GM19023 (cell line): Measurements from ENCODE around the gene PPM1F.
"Not testable (repeated sequence)": the region's sequence is repeated elsewhere in the genome, so short reads cannot be mapped to it uniquely, and the experiment has no call there.

Experiments used
- ATAC-seq: cut with Tn5 transposase; IDR thresholded peaks from one replicate; pipeline ENCODE4 v1.9.1; 2021; ENCODE audit warnings: mild to moderate bottlenecking, moderate library complexity; ENCODE audit not compliant: unreplicated experiment

PPM1F gene

DNA sequence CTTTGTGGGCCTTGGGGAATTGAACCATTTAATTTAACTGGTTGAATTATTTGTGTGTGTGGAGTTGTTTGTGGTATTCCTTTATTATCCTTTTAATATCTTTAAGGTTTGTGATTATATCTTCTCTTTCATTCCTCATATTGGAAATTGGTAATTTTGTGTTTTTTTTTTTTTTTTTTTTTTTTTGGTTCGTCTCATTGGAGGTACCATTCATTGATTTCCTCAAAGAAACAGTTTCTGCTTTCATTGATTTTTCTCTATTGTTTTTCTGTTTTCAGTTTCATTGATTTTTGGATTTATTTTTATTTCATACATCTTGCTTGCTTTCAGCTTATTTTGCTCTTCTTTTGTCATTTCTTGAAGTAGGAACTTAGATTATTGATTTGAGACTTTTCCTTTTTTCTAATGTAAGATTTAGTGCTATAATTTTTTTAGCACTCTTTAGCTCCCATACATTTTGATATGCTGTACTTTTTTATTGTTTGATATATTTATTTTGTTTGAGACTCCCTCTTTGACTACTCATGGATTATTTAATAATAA lies 54.2 kb downstream of the PPM1F start:
- no peak for ATAC-seq

DNA sequence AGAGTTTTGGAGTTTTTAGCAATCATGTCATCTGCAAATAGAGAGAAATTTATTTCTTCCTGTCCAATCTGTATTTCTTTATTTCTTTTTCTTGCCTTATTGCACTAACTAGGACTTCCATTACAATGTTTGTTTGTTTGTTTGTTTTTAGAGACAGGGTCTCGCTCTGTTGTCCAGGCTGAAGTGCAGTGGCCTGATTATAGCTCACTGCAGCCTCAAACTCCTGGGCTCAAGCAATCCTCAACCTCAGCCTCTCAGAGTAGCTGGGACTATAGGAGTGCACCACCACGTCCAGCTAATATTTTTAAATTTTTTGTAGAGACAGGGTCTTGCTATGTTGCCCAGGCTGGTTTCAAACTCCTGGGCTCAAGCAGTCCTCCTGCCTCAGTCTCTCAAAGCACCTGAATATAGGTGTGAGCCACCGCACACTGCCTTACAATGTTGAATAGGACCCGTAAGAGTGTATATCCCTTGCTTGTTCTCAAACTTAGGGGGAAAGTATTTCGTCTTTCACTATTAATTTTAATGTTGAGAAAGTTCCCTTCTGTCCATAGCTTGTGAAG lies 55.6 kb downstream of the PPM1F start:
- no peak for ATAC-seq

DNA sequence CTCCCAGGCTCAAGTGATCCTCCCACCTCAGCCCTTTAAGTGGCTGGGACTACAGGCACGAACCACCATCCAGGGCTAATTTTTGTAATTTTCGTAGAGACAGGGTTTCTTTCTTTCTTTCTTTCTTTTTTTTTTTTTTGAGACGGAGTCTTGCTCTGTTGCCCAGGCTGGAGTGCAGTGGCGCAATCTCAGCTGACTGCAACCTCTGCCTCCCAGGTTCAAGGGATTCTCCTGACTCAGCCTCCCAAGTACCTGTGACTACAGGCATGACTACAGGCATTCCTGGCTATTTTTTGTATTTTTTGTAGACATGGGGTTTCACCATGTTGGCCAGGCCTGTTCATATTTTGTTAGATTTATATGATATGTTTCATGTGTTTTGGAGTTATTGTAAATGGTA lies 56.4 kb downstream of the PPM1F start:
- ATAC-seq, result not testable (repeated sequence)

DNA sequence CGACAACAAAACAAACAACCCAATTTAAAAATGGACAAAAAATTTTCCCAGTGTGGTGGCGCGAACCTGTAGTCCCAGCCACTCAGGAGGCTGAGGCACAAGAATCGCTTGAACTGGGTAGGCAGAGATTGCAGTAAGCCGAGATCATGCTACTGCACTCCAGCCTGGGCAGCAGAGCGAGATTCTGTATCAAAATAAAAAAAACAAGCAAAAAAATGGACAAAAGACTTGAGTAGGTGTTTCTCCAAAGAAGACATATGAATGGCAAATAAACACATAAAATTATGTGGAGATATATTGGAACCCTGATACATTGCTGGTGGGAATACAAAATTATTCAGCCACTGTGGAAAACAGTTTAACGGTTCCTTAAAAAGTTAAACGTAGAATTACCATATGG lies 57.8 kb downstream of the PPM1F start:
- no peak for ATAC-seq

DNA sequence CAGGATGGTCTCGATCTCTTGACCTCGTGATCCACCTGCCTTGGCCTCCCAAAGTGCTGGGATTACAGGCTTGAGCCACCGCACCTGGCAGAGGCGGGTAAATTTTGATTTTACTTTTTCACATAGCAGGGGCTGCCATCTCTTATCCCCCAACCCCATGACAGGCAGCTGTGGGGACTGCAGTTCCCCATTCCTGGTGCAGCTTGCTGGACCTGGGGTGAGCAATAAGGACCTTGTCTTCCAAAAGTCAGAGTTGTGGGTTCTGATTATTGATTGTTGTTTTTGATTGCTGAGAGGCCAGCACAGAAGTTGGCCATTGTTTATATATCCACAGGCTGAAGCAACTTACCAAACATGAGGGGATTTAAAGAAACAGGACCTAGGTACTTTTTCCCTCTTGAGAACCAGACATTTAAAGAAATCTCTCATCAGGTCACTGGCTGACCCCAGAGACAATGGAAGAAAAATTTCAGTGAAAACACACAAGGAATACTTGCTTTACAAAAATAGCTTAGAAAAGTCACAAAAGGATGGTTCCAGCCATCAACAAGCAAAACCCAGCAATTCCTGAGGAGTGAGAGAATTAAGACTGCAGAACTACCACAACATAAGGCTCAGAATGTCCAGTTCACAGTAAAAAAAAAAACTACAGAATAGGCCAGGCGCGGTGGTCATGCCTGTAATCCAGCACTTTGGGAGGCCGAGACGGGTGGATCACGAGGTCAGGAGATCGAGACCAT lies 63.2 kb downstream of the PPM1F start:
- ATAC-seq, result no peak

DNA sequence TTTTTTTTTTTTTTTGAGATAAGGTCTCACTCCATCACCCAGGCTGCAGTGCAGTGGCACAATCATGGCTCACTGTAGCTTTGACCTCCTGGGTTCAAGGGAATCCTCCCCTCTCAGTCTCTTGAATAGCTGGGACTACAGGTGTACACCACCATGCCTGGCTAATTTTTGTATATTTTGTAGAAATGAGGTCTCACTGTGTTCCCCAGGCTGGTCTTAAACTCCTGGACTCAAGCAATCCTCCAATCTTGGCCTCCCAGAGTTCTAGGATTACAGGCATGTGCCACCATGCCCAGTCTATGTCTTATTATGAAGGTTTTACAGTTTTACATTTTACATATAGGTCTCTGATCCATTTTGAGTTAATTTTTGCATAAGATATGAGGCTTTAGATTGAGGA lies 64.8 kb downstream of the PPM1F start:
- no peak for ATAC-seq

DNA sequence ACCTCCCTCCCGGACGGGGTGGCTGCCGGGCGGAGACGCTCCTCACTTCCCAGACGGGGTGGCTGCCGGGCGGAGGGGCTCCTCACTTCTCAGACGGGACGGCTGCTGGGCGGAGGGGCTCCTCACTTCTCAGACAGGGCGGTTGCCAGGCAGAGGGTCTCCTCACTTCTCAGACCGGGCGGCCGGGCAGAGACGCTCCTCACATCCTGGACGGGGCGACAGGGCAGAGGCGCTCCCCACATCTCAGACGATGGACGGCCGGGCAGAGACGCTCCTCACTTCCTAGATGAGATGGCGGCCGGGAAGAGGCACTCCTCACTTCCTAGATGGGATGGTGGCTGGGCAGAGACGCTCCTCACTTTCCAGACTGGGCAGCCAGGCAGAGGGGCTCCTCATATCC lies 68.7 kb downstream of the PPM1F start:
- ATAC-seq, result not testable (repeated sequence)

DNA sequence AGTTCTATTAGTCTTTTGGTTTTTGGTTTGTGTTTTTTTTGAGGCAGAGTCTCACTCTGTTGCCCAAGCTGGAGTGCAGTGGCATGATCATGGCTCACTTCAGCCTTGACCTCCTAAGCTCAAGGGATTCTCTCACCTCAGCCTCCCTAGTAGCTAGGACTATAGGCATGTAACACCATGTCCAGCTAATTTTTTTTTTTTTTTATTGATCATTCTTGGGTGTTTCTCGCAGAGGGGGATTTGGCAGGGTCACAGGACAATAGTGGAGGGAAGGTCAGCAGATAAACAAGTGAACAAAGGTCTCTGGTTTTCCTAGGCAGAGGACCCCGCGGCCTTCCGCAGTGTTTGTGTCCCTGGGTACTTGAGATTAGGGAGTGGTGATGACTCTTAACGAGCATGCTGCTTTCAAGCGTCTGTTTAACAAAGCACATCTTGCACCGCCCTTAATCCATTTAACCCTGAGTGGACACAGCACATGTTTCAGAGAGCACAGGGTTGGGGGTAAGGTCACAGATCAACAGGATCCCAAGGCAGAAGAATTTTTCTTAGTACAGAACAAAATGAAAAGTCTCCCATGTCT lies 69.8 kb downstream of the PPM1F start:
- ATAC-seq, result not testable (repeated sequence)

DNA sequence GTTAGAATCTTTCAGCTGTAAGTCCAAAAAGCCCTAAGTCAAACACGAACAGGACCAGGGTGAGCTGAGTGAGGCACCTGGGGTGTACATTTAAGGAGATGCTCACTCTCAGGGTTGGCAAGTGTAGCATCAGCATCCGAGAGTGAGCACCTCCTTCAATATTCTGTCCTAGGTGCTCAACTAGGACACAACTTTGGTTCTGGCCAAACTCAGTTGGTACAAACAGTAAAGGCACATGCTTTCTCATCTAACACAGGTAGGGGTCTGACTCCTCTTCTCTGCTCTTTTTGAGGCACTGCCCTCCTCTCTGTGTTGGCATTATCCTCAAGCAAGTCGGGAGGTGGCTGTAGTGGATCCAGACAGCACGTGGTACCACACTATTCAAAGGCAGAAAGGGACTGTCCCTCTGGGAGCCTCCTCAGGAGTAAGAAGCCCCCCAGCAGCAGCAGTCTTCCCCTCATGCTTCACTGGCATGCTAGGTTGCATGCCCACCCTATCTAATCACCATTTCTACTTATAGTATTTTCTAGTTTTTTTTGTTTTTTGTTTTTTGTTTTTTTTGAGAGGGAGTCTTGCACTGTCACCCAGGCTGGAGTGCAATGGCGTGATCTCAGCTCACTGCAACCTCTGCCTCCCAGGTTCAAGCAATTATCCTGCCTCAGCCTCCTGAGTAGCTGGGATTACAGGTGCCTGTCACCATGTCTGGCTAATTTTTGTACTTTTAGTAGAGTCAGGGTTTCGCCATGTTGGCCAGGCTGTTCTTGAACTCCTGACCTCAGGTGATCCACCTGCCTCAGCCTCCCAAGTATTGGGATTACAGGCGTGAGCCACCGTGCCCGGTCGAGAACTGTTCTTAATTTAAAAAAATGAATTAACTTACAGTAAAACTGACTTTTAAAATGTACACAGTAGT lies 70.6 kb downstream of the PPM1F start:
- no peak for ATAC-seq

DNA sequence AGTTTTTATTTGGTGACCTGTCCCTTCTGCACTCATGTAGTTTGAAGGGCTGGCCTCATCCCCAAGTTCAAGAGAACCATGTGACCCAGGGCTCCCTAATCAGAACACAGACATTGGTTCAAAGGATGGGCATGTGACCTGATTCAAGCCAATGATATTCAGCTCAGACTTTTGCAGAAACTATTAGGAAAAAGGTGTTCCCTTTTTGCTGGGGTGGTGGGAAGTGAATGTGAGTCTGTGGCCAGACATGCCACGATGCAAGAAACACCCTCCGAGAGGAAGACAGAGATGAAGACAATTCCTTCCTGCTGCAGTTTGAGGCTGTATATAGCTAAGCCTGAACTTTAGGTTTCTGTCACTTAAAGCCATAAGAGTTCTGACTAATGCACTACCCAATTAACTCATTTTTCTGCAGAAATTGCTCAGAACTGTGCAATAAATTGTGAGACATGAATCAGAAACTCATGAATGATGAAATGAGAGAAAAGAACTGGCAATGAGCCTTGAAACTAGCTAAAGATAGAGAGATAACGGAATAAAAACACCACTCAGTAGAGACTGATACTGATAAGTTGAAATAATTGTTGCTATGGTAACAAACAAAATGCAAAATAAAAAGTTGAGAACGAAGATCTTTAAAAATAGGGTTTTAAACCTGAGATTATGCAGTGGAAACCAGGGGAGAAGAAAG lies 76.0 kb downstream of the PPM1F start:
- no peak for ATAC-seq

DNA sequence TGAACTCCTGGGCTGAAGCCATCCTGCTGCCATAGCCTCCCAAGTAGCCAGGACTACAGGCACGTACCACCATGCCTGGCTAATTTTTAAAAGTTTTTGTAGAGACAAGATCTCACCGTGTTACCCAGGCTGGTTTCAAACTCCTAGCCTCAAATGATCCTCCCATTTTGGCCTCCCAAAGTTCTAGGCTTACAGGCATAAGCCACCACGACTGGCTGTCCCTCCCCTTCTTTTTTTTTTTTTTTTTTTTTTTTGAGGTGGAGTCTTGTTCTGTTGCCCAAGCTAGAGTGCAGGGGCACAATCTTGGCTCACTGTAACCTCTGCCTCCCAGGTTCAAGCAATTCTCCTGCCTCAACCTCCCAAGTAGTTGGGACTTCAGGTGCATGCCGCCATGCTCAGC lies 77.7 kb downstream of the PPM1F start:
- ATAC-seq, result not testable (repeated sequence)

DNA sequence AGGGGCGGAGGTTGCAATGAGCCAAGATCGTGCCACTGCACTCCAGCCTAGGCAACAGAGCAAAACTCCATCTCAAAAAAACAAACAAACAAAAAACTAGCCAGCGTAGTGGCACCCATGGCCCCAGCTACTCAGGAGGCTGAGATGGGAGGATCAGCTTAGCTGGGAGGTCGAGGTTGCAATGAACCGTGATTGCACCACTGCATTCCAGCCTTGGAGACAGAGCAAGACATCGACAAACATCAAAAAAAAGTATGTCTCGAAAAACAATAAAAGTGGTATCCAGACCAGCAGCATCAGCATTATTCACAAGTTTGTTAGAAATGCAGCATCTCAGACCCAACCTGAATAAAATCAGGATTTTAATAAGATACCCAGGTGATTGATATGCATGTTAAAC lies 79.0 kb downstream of the PPM1F start:
- no peak for ATAC-seq

DNA sequence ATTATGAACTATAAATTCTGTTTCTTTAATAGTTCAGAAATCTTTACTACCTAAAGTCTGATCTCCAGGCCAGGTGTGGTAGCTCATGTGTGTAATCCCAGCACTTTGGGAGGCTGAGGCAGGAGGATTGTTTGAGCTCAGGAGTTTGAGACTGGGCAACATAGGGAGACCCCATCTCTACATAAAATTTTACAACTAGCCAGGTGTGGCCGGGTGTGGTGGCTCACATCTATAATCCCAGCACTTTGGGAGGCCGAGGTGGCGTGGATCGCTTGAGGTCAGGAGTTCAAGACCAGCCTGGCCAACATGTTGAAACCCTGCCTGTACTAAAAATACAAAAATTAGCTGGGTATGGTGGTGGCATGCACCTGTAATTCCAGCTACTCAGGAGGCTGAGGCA lies 79.9 kb downstream of the PPM1F start:
- not testable (repeated sequence) for ATAC-seq
